Kidney (tissue), 14 donors: ENCODE results near the gene RNF126. TPM values are rescaled to one million over a fixed set of nuclear protein-coding genes. Genes with fewer than 3 reads are reported as not detected.
"Not testable (repeated sequence)": the region's sequence is repeated elsewhere in the genome, so short reads cannot be mapped to it uniquely, and the experiment has no call there.

Experiments
- DNase-seq, 5 donors: peaks; one replicate each; pipeline ENCODE4 v3.0.0-alpha.2; 2013 to 2020
- FAIRE-seq: peaks from 2 replicates; lab custom pipeline; 2012; peaks lifted over from hg19 to GRCh38; lab: Jason Lieb, UNC
- H3K27ac ChIP-seq, 2 donors: one replicate each; pipeline ENCODE4 v1.7.0; 2013; ENCODE audit warnings: low read depth in 2 of 2, low read length in 2 of 2, inconsistent platforms in 1 of 2
- H3K27me3 ChIP-seq: one replicate; pipeline ENCODE4 v1.7.1; 2013; ENCODE audit warnings: low read length, inconsistent platforms; ENCODE audit not compliant: control insufficient read depth, insufficient read depth
- H3K36me3 ChIP-seq, 3 donors: one replicate each; pipeline versions ENCODE4 v1.7.0 to v1.7.1; 2013; ENCODE audit warnings: low read length in 3 of 3, control low read depth in 1 of 3, inconsistent platforms in 1 of 3; ENCODE audit not compliant: insufficient read depth in 3 of 3, control insufficient read depth in 2 of 3
- H3K4me1 ChIP-seq, 3 donors: one replicate each; pipeline versions ENCODE4 v1.7.0 to v1.7.1; 2013; ENCODE audit warnings: low read length in 3 of 3, inconsistent platforms in 1 of 3, low read depth in 1 of 3; ENCODE audit not compliant: control insufficient read depth in 2 of 3, insufficient read depth in 2 of 3
- H3K4me3 ChIP-seq, 3 donors: one replicate each; pipeline versions ENCODE4 v1.7.0 to v1.8.1; 2013; ENCODE audit warnings: low read length in 3 of 3, control low read depth in 1 of 3, inconsistent platforms in 1 of 3
- H3K9ac ChIP-seq, 3 donors: one replicate each; pipeline versions ENCODE4 v1.7.0 to v1.7.1; 2013; ENCODE audit warnings: low read length in 3 of 3, control low read depth in 1 of 3, inconsistent platforms in 1 of 3
- H3K9me3 ChIP-seq, 3 donors: one replicate each; pipeline versions ENCODE4 v1.7.0 to v1.7.1; 2013; ENCODE audit warnings: low read length in 3 of 3, control low read depth in 1 of 3, inconsistent platforms in 1 of 3; ENCODE audit not compliant: control insufficient read depth in 2 of 3, insufficient read depth in 1 of 3
- CTCF ChIP-seq: IDR thresholded peaks from 3 replicates; pipeline ENCODE4 v1.5.1; 2012; ENCODE audit warnings: mild to moderate bottlenecking, moderate library complexity, borderline replicate concordance; ENCODE audit not compliant: insufficient read depth; ENCODE audit errors: extremely low read depth
- intact Hi-C: fragments of 100-400 bp; cut with DNase I; formaldehyde crosslinking; loops from one replicate; pipeline ENCODE4 v1.11.1; 2022
- polyA plus RNA-seq: library from polyadenylated mRNA; stranded (reverse); fragments of 350-450 nt; fragmentation: Illumina TruSeq; extraction: RNeasy Lipid Tissue Mini Kit (QIAGEN cat#74804); gene quantifications from one replicate; pipeline ENCODE4 v1.2.3, GENCODE V29; 2014; ENCODE audit warnings: low read depth, low replicate concordance; ENCODE audit not compliant: insufficient read depth
- total RNA-seq: library from RNA; stranded (reverse); fragmentation: NEBNext Ultra II Directional; extraction: Animal tissue kit (Norgen Biotek cat#: 25700); gene quantifications from one replicate; pipeline ENCODE4 v1.2.1, GENCODE V29; 2021
- donor health status: control.
- donor health status: control.
- donor health status: control.
- donor health status: control.
- donor health status: control.
- donor health status: DM: yes; HTN: yes; CAD: no.
- donor health status: Normal renal cell carcinoma (clear cell type).

RNF126 gene
- total and polyA plus RNA-seq, 2 donors from 2014 or later = 33.3 to 38.0 TPM

- H3K27ac ChIP-seq = no peak overlapping the region
- H3K9me3 ChIP-seq = no peaks in the 10 kb centered on the region
- no peak for TF ChIP-seq CTCF
- no peaks in the 10 kb centered on the region for H3K27me3 ChIP-seq
- no peaks in the 10 kb centered on the region for H3K36me3 ChIP-seq
- H3K4me1 ChIP-seq = peaks cover 0 to 4% (median 0%) of the 10 kb centered on the region in 3 donors
- no peak for FAIRE-seq
- no peak for DNase-seq
- H3K4me3 ChIP-seq = no peak overlapping the region
- no peak overlapping the region for H3K9ac ChIP-seq
- intact Hi-C loops = no loop called here
These were observed 7.6 kb upstream of the RNF126 start for GRCh38 chr19:670609-671075.

- H3K4me3 ChIP-seq, FAIRE-seq, DNase-seq, H3K9ac ChIP-seq, H3K27ac ChIP-seq, H3K9me3 ChIP-seq, H3K27me3 ChIP-seq, H3K4me1 ChIP-seq, H3K36me3 ChIP-seq: not testable (repeated sequence)
- intact Hi-C loops = loop anchor here (5.0 kb wide), 1 partner anchor 58 kb away; no protein-coding TSS in a partner anchor
These were observed 5.8 kb upstream of the RNF126 start for GRCh38 chr19:668675-669434.

GRCh38 chr19:666985-667573 lies 4.1 kb upstream of the RNF126 start:
- not testable (repeated sequence) for H3K27me3 ChIP-seq, H3K4me3 ChIP-seq, FAIRE-seq, H3K9me3 ChIP-seq, H3K27ac ChIP-seq, H3K9ac ChIP-seq, DNase-seq, H3K36me3 ChIP-seq
- intact Hi-C loops = loop anchor here (5.0 kb wide), 1 partner anchor 60 kb away; no protein-coding TSS in a partner anchor
- peaks cover 0 to 15% (median 4%) of the 10 kb centered on the region in 3 donors for H3K4me1 ChIP-seq

GRCh38 chr19:664913-665443 lies 2.0 kb upstream of the RNF126 start:
- H3K9me3 ChIP-seq = no peaks in the 10 kb centered on the region
- FAIRE-seq (no peak), DNase-seq (peak; percentile 86 to 94 (median 92))
- no peak overlapping the region for H3K9ac ChIP-seq
- H3K36me3 ChIP-seq = no peaks in the 10 kb centered on the region
- peak; percentile 98 for TF ChIP-seq CTCF
- peaks cover 0 to 36% (median 8%) of the 10 kb centered on the region in 3 donors for H3K4me1 ChIP-seq
- no peaks in the 10 kb centered on the region for H3K27me3 ChIP-seq
- H3K4me3 ChIP-seq = peak overlapping the region in 2 of 3 donors; percentile 25 to 58
- no peak overlapping the region for H3K27ac ChIP-seq
- intact Hi-C loops = loop anchor here (5.0 kb wide), 1 partner anchor 62 kb away; no protein-coding TSS in a partner anchor
